HL-60 (cell line): ENCODE measurements around the gene ADGRL2.

Source experiments
- CTCF ChIP-seq: IDR thresholded peaks from one replicate; pipeline ENCODE4 v1.5.1; 2011; ENCODE audit warnings: low read length, control low read depth, inconsistent platforms; ENCODE audit not compliant: insufficient read depth
- GABPA ChIP-seq: IDR thresholded peaks from 2 replicates; pipeline ENCODE4 v1.6.1; 2012; ENCODE audit warnings: low read depth
- POLR2AphosphoS5 ChIP-seq: IDR thresholded peaks from 2 replicates; pipeline ENCODE4 v1.6.1; 2012; ENCODE audit warnings: low read depth
- REST ChIP-seq: IDR thresholded peaks from 2 replicates; pipeline ENCODE4 v1.6.1; 2012; ENCODE audit warnings: low read depth; ENCODE audit not compliant: insufficient replicate concordance

GRCh38 chr1:81936853-81937252 is 136.1 kb downstream of the ADGRL2 start:
- TF ChIP-seq CTCF (no peak), POLR2AphosphoS5 (no peak), REST (no peak), GABPA (no peak)
